AG20443 (cell line): Measurements from ENCODE around the gene TBC1D22A.
"Not testable (repeated sequence)": the region's sequence is repeated elsewhere in the genome, so short reads cannot be mapped to it uniquely, and the experiment has no call there.

Experiments used
- DNase-seq: peaks from one replicate; pipeline ENCODE4 v3.0.0; 2012; ENCODE audit warnings: low spot score, mixed read lengths

TBC1D22A gene

GRCh38 chr22:46813816-46814597, 51.6 kb downstream of the TBC1D22A start:
- peak; percentile 73 for DNase-seq

GRCh38 chr22:46815132-46815531, 52.7 kb downstream of the TBC1D22A start:
- DNase-seq = no peak

- DNase-seq = no peak
Measured at GRCh38 chr22:46815559-46815895, 53.1 kb downstream of the TBC1D22A start.

GRCh38 chr22:46815896-46816731, 53.7 kb downstream of the TBC1D22A start:
- DNase-seq = peak; percentile 61

- not testable (repeated sequence) for DNase-seq
Measured at GRCh38 chr22:46817390-46817789, 54.9 kb downstream of the TBC1D22A start.

- no peak for DNase-seq
Measured at GRCh38 chr22:46823248-46823647, 60.8 kb downstream of the TBC1D22A start.

- DNase-seq = no peak
Measured at GRCh38 chr22:46823654-46824053, 61.2 kb downstream of the TBC1D22A start.

- DNase-seq = no peak
Measured at GRCh38 chr22:46824344-46824909, 62.0 kb downstream of the TBC1D22A start.

- no peak for DNase-seq
Measured at GRCh38 chr22:46824980-46825544, 62.6 kb downstream of the TBC1D22A start.

- no peak for DNase-seq
Measured at GRCh38 chr22:46826438-46827135, 64.1 kb downstream of the TBC1D22A start.

GRCh38 chr22:46827136-46827780, 64.8 kb downstream of the TBC1D22A start:
- DNase-seq = no peak

GRCh38 chr22:46827781-46828180, 65.3 kb downstream of the TBC1D22A start:
- DNase-seq = no peak

- no peak for DNase-seq
Measured at GRCh38 chr22:46828323-46828900, 66.0 kb downstream of the TBC1D22A start.

- peak; percentile 90 for DNase-seq
Measured at GRCh38 chr22:46829117-46829891, 66.9 kb downstream of the TBC1D22A start.

GRCh38 chr22:46829941-46830715, 67.7 kb downstream of the TBC1D22A start:
- DNase-seq = peak; percentile 82

- DNase-seq = no peak
Measured at GRCh38 chr22:46830841-46831240, 68.4 kb downstream of the TBC1D22A start.

GRCh38 chr22:46833228-46833627, 70.8 kb downstream of the TBC1D22A start:
- no peak for DNase-seq

- no peak for DNase-seq
Measured at GRCh38 chr22:46834021-46834737, 71.7 kb downstream of the TBC1D22A start.

GRCh38 chr22:46835288-46835687, 72.8 kb downstream of the TBC1D22A start:
- DNase-seq = no peak
